Muscle of arm (tissue), 12 donors: ENCODE data around the gene COX10. TPM values are rescaled to one million over a fixed set of nuclear protein-coding genes. Genes with fewer than 3 reads are reported as not detected.
"Not testable (repeated sequence)": the region's sequence is repeated elsewhere in the genome, so short reads cannot be mapped to it uniquely, and the experiment has no call there.

ENCODE experiments used
- DNase-seq: peaks from one replicate; pipeline ENCODE4 v3.0.0-alpha.2; 2013
- polyA plus RNA-seq, 12 donors: library from polyadenylated mRNA; unstranded; fragments of 120-200 nt; gene quantifications; one replicate each; pipeline ENCODE4 v1.2.1, GENCODE V29; 2013; ENCODE audit not compliant: insufficient read length in 12 of 12

COX10 gene
- polyA plus RNA-seq, 12 donors, result 9.5 to 18.7 (median 14.2) TPM; not detected in 1

- no peak for DNase-seq
These were observed 133.3 kb downstream of the COX10 start for GRCh38 chr17:14202388-14203166.

- DNase-seq, result no peak
These were observed 134.1 kb downstream of the COX10 start for GRCh38 chr17:14203388-14203787.

- no peak for DNase-seq
These were observed 134.8 kb downstream of the COX10 start for GRCh38 chr17:14204084-14204483.

GRCh38 chr17:14204546-14204945 lies 135.2 kb downstream of the COX10 start:
- no peak for DNase-seq

GRCh38 chr17:14205380-14205779 lies 136.1 kb downstream of the COX10 start:
- DNase-seq, result no peak

GRCh38 chr17:14205992-14206461 lies 136.7 kb downstream of the COX10 start:
- DNase-seq, result no peak

- no peak for DNase-seq
These were observed 137.6 kb downstream of the COX10 start for GRCh38 chr17:14206891-14207290.

- DNase-seq, result no peak
These were observed 138.5 kb downstream of the COX10 start for GRCh38 chr17:14207791-14208190.

GRCh38 chr17:14209215-14209614 lies 139.9 kb downstream of the COX10 start:
- DNase-seq, result no peak

GRCh38 chr17:14211246-14211645 lies 141.9 kb downstream of the COX10 start:
- no peak for DNase-seq

GRCh38 chr17:14211801-14212200 lies 142.5 kb downstream of the COX10 start:
- DNase-seq, result no peak

GRCh38 chr17:14212401-14212800 lies 143.1 kb downstream of the COX10 start:
- DNase-seq, result no peak

- no peak for DNase-seq
These were observed 145.0 kb downstream of the COX10 start for GRCh38 chr17:14214271-14214670.

- no peak for DNase-seq
These were observed 153.3 kb downstream of the COX10 start for GRCh38 chr17:14222611-14223010.

GRCh38 chr17:14225254-14225980 lies 156.1 kb downstream of the COX10 start:
- no peak for DNase-seq

GRCh38 chr17:14227052-14227451 lies 157.7 kb downstream of the COX10 start:
- no peak for DNase-seq

GRCh38 chr17:14228903-14229302 lies 159.6 kb downstream of the COX10 start:
- DNase-seq, result no peak

GRCh38 chr17:14231187-14231586 lies 161.9 kb downstream of the COX10 start:
- not testable (repeated sequence) for DNase-seq

- DNase-seq, result not testable (repeated sequence)
These were observed 165.7 kb downstream of the COX10 start for GRCh38 chr17:14235047-14235446.

GRCh38 chr17:14236032-14236431 lies 166.7 kb downstream of the COX10 start:
- DNase-seq, result not testable (repeated sequence)

GRCh38 chr17:14236762-14237161 lies 167.5 kb downstream of the COX10 start, which contains the start of gene CDRT15:
CDRT15 (minus strand) TSS chr17:14236862; CDS start chr17:14236833, 29 bp downstream.
- DNase-seq, result not testable (repeated sequence)

- DNase-seq, result not testable (repeated sequence)
These were observed 170.0 kb downstream of the COX10 start for GRCh38 chr17:14239271-14239670.

GRCh38 chr17:14245002-14245401 lies 175.7 kb downstream of the COX10 start:
- DNase-seq, result no peak
